ENCODE data around the gene TAS2R3. TPM values are rescaled to one million over a fixed set of nuclear protein-coding genes. Genes with fewer than 3 reads are reported as not detected.

Gene TAS2R3, protein sequence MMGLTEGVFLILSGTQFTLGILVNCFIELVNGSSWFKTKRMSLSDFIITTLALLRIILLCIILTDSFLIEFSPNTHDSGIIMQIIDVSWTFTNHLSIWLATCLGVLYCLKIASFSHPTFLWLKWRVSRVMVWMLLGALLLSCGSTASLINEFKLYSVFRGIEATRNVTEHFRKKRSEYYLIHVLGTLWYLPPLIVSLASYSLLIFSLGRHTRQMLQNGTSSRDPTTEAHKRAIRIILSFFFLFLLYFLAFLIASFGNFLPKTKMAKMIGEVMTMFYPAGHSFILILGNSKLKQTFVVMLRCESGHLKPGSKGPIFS
- 1 to 10 TPM; 1.8 to 2.1 TPM for total RNA-seq

DNA sequence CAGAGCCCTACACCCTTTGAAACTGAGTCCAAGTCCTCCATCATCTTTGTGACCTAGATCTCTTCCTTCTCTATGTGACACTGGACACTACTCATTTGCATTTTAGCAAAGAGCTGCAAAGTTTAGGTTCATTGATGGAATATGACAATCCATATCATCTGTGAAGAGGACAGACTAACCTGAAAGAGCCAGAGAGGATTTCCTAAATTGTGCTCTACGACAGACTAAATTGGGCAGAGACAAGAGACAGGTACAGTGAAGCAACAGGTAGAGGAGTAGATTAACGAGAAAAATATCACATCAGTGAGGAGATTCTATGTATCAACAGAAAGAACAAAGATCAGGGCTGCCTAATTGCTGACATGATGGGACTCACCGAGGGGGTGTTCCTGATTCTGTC, at the start of gene TAS2R3:
TSS of gene TAS2R3 (plus strand) at position 301 of the 400 bp plus-strand sequence. CDS start at position 363, 62 bp downstream.
- no peak for ATAC-seq
- DNase-seq (ENCODE audit: low spot score in 2 of 2), result no peak
- H3K27ac Mint-ChIP-seq, result peak within 1 kb of the TSS in 1 of 2 donors; percentile 92
- H3K9me3 Mint-ChIP-seq, result no peaks in the 10 kb centered on the region
- H3K36me3 Mint-ChIP-seq, result peaks cover 21 to 40% of the 10 kb centered on the region in 2 donors

DNA sequence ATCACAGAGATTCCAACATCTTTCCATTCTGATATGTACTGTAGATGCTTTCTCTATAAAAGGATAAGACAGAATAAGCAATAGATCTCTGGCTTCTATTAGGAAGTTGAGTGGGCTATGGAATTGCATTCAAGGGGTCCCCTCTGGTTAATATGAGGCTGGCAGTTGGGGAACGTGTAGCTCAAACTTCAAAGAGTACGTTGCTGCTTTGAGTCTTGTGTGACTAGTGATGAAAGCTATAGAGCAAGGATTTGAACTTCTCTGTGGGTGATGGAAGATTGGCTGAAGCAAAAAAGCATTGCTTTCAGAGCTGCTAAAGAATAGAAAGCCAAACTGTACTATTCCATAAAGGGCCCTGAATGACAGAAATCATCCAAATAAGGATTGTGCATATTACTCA, 49.3 kb upstream of the TAS2R3 start:
- ATAC-seq (no peak), DNase-seq (ENCODE audit: low spot score in 2 of 2) (no peak)
- H3K9me3 Mint-ChIP-seq, result no peaks in the 10 kb centered on the region
- no peaks in the 10 kb centered on the region for H3K36me3 Mint-ChIP-seq
- H3K27ac Mint-ChIP-seq, result no peak overlapping the region

- ATAC-seq (no peak), DNase-seq (ENCODE audit: low spot score in 2 of 2) (no peak)
- Mint-ChIP-seq H3K27ac (no peak overlapping the region), H3K36me3 (no peaks in the 10 kb centered on the region), H3K9me3 (no peaks in the 10 kb centered on the region)
Observed at GRCh38 chr7:141715018-141715417, 48.9 kb upstream of the TAS2R3 start.

- H3K9me3 Mint-ChIP-seq, result no peaks in the 10 kb centered on the region
- no peak for ATAC-seq
- no peaks in the 10 kb centered on the region for H3K36me3 Mint-ChIP-seq
- no peak for DNase-seq (ENCODE audit: low spot score in 2 of 2)
- no peak overlapping the region for H3K27ac Mint-ChIP-seq
Observed at GRCh38 chr7:141715794-141716689, 47.9 kb upstream of the TAS2R3 start.

DNA sequence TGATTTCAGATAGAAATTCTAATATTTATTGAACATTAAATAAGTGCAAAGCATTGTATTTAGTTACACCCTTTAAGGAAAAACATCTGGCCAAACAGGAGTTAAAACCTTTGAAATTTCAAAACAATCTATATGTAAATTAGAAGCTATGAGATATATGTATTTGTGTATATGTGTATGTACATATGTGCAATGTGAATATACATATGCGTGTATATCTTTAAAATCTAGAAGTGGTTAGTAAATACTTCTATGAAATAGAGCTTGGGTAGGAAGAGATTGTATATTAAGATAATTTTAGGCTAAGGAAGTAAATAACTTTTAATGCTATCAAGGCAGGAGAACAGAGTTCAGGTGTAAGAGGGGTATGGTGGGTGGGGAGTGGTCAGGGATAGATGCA, 46.4 kb upstream of the TAS2R3 start:
- Mint-ChIP-seq H3K36me3 (no peaks in the 10 kb centered on the region), H3K9me3 (no peaks in the 10 kb centered on the region), H3K27ac (no peak overlapping the region)
- no peak for ATAC-seq
- no peak for DNase-seq (ENCODE audit: low spot score in 2 of 2)

DNA sequence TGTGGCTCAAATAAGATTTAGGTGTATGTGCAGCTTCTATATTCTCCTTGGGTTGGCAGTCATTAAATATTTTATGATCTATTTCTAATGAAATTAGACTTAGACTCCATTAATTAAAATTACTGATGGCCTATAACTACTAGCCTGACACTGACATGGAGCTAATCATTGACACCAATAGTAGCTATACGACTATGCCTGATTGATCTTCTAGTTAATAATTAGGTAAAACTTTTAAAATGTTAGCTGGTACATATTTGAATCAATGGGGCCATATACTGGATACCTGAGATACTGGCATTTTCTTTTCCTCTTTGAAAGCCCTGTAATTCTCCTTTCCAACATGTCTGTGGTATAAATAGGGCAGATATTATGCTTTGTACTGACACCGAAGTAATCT, 41.4 kb upstream of the TAS2R3 start:
- no peak for DNase-seq (ENCODE audit: low spot score in 2 of 2)
- Mint-ChIP-seq H3K36me3 (no peaks in the 10 kb centered on the region), H3K9me3 (no peaks in the 10 kb centered on the region), H3K27ac (no peak overlapping the region)
- ATAC-seq, result no peak

- ATAC-seq, result no peak
Observed at GRCh38 chr7:141729020-141729419, 34.9 kb upstream of the TAS2R3 start.

GRCh38 chr7:141731476-141732149, 32.3 kb upstream of the TAS2R3 start:
- DNase-seq (ENCODE audit: low spot score in 2 of 2), result no peak
- Mint-ChIP-seq H3K27ac (no peak overlapping the region), H3K9me3 (no peaks in the 10 kb centered on the region), H3K36me3 (no peaks in the 10 kb centered on the region)
- no peak for ATAC-seq

More at GRCh38 chr7:141729020-141729419, 34.9 kb upstream of the TAS2R3 start:
- H3K27ac Mint-ChIP-seq, result no peak overlapping the region
- no peaks in the 10 kb centered on the region for H3K9me3 Mint-ChIP-seq
- H3K36me3 Mint-ChIP-seq, result no peaks in the 10 kb centered on the region
- no peak for DNase-seq (ENCODE audit: low spot score in 2 of 2)

DNA sequence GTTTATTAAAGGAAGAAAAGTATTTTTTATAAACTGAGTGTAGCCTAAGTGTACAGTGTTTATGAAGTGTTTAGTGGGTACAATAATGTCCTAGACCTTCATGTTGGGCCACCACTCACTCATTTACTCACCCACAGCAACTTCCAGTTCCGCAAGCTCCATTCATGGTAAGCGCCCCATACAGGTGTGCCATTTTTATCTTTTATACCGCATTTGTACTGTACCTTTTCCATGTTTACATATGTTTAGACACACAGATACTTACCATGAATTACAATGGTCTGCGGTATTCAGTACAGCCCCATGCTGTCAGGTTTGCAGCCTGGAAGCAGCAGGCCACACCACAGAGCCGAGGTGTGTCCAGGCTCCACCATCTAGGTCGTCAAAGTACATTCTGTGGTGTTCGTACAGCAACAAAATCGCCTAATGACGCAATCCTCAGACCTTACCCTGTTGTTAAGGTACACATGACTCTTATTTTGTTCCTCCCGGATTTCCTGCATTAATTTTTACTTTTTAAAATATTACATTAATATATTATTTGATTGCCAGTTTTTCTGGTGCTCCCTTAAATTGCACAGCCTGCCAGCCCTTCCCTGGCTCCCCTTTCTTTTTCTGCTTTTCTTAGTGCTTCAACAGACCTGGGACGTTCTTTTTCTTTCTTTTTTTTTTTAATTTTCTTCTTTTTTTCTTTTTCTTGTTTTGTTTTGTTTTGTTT, 26.6 kb upstream of the TAS2R3 start:
- peaks cover 25 to 33% of the 10 kb centered on the region in 2 donors for H3K36me3 Mint-ChIP-seq
- no peaks in the 10 kb centered on the region for H3K9me3 Mint-ChIP-seq
- DNase-seq (ENCODE audit: low spot score in 2 of 2) (peak in 1 of 2 donors; percentile 11), ATAC-seq (no peak)
- H3K27ac Mint-ChIP-seq, result peak overlapping the region; percentile 99 to 100

DNA sequence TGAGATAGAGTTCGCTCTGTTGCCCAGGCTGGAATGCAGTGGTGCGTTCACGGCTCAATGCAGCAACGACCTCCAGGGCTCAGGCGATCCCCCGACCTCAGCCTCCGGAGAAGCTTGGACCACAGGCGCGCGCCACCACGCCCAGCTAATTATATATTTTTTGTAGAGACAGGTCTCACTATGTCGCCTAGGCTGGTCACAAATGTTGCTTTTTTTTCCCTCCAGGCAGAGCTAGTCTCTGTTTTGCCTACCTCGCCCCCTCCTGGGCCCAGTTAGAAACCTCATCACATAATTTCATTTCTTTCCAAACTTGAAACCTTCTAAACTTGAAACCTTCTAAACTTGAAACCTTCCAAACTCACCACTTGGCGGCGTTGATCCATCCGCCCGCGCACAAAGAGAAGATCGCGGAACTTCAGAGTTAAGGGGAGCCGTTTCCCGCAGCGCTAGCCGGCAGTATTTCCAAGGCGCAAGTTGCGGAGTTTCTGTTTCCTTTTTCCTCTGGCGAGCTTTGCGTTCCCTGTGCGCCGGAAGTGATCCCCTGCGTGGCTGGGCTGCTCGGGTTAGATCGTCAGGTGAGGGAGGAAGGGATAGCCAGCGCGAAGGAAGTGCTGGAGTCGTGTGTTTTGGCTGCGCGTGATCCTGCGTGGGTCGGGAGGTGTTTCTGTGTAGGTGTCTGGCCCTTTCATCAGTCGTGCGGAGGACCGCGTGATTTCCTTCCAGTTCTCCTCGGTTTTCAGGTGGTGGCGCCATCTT, 25.9 kb upstream of the TAS2R3 start, which contains the start of gene SSBP1:
TSS of gene SSBP1 (plus strand) at position 523 of the 756 bp plus-strand sequence. CDS start 809 bp downstream, outside the sequence.
- ATAC-seq (peak; percentile 88 to 91), DNase-seq (ENCODE audit: low spot score in 2 of 2) (peak; percentile 87 to 92)
- Mint-ChIP-seq H3K36me3 (peaks cover 30 to 39% of the 10 kb centered on the region in 2 donors), H3K9me3 (no peaks in the 10 kb centered on the region), H3K27ac (peak within 1 kb of the TSS; percentile 99 to 100)

GRCh38 chr7:141738592-141739013, 25.3 kb upstream of the TAS2R3 start:
- DNase-seq (ENCODE audit: low spot score in 2 of 2) (no peak), ATAC-seq (no peak)
- Mint-ChIP-seq H3K27ac (peak overlapping the region; percentile 99 to 100), H3K9me3 (no peaks in the 10 kb centered on the region), H3K36me3 (peaks cover 36 to 39% of the 10 kb centered on the region in 2 donors)

- peaks cover 39 to 42% of the 10 kb centered on the region in 2 donors for H3K36me3 Mint-ChIP-seq
- no peaks in the 10 kb centered on the region for H3K9me3 Mint-ChIP-seq
- H3K27ac Mint-ChIP-seq, result peak overlapping the region; percentile 88 to 99
- no peak for ATAC-seq
- DNase-seq (ENCODE audit: low spot score in 2 of 2), result no peak
Observed at GRCh38 chr7:141739250-141739649, 24.6 kb upstream of the TAS2R3 start.

- H3K27ac Mint-ChIP-seq, result peak overlapping the region in 1 of 2 donors; percentile 78
- peaks cover 39 to 48% of the 10 kb centered on the region in 2 donors for H3K36me3 Mint-ChIP-seq
Observed at GRCh38 chr7:141742229-141742628, 21.7 kb upstream of the TAS2R3 start.

DNA sequence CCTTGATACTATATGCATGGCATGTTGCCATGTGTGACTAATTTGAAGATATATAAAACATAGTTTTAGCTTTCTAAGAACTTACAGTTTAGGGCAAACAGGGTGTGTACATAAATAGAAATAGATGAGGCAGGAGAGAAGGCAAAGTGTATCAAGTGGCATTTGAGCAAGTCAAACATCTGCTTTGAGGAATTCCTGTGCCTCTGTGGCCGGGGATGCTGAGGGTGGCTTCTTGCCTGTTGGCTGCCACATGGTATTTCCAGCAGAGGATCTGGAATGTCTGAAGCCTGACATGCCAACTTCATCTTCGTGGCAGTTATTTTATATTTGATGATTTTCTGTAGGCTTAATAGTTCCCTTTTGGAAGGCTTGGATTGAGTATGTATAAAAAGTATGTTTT, 19.8 kb upstream of the TAS2R3 start:
- H3K9me3 Mint-ChIP-seq, result no peaks in the 10 kb centered on the region
- H3K27ac Mint-ChIP-seq, result peak overlapping the region in 1 of 2 donors; percentile 67
- ATAC-seq (no peak), DNase-seq (ENCODE audit: low spot score in 2 of 2) (no peak)
- peaks cover 24 to 47% of the 10 kb centered on the region in 2 donors for H3K36me3 Mint-ChIP-seq

More at GRCh38 chr7:141742229-141742628, 21.7 kb upstream of the TAS2R3 start:
- no peaks in the 10 kb centered on the region for H3K9me3 Mint-ChIP-seq
- ATAC-seq (no peak), DNase-seq (ENCODE audit: low spot score in 2 of 2) (no peak)

DNA sequence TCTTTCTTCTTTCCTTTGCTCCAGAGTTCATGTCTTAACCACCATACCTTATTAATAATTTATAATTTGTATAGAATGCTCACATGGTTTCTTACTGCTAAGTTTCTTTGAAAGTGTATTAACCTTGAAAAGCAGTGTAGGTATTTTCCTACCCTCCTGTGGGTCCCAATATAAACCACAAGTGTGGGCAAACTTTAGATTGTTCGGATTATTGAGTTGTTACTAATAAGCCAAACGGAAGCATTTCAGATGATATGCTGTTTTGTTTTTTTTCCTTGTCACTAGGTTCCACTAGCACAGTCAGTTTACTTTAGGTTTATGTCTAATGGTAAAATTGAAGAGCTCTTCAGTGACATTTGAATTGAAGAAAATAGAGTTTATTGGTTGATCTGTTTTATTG, 15.5 kb upstream of the TAS2R3 start:
- ATAC-seq (no peak), DNase-seq (ENCODE audit: low spot score in 2 of 2) (no peak)
- H3K27ac Mint-ChIP-seq, result no peak overlapping the region
- peaks cover 14 to 17% of the 10 kb centered on the region in 2 donors for H3K9me3 Mint-ChIP-seq
- peaks cover 30 to 62% of the 10 kb centered on the region in 2 donors for H3K36me3 Mint-ChIP-seq
